Measurements from ENCODE around the gene NKX3-2. TPM values are rescaled to one million over a fixed set of nuclear protein-coding genes. Genes with fewer than 3 reads are reported as not detected.
"Not testable (repeated sequence)": the region's sequence is repeated elsewhere in the genome, so short reads cannot be mapped to it uniquely, and the experiment has no call there.

Gene NKX3-2
- total and polyA plus RNA-seq, 9 donors: 0.10 to 1.4 (median 0.22) TPM; not detected in 1

DNA sequence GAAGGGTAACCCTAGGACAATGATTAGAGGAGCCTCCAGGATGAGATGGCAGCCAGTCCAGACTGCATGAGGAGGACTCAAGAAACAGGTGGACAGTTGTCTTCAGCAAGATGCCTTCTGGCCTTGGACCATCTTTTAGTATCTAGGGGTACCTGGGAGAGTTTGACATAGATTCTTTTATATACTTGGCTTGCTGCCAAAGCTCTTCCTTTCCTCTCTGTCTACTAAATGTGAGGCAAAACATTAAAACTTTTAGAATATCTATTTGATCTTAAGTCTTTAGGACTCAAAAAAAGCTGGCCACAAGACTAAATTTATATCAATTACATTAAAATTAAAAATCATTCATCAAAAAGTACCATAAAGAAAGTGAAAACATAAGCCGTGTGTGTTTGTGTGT is 18.6 kb upstream of the NKX3-2 start:
- DNase-seq: no peak
- Histone ChIP-seq H3K4me3 (no peak overlapping the region), H3K4me1 (ENCODE audit: insufficient read depth) (no peaks in the 10 kb centered on the region), H3K27me3 (no peaks in the 10 kb centered on the region), H3K9me3 (no peaks in the 10 kb centered on the region), H3K36me3 (no peaks in the 10 kb centered on the region), H3K27ac (no peak overlapping the region)
- TF ChIP-seq POLR2A (IDR thresholded peaks at IDR 0.05): no peak
- TF ChIP-seq EP300 (IDR thresholded peaks at IDR 0.05): no peak
- TF ChIP-seq, protein P1, sequence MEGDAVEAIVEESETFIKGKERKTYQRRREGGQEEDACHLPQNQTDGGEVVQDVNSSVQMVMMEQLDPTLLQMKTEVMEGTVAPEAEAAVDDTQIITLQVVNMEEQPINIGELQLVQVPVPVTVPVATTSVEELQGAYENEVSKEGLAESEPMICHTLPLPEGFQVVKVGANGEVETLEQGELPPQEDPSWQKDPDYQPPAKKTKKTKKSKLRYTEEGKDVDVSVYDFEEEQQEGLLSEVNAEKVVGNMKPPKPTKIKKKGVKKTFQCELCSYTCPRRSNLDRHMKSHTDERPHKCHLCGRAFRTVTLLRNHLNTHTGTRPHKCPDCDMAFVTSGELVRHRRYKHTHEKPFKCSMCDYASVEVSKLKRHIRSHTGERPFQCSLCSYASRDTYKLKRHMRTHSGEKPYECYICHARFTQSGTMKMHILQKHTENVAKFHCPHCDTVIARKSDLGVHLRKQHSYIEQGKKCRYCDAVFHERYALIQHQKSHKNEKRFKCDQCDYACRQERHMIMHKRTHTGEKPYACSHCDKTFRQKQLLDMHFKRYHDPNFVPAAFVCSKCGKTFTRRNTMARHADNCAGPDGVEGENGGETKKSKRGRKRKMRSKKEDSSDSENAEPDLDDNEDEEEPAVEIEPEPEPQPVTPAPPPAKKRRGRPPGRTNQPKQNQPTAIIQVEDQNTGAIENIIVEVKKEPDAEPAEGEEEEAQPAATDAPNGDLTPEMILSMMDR (IDR thresholded peaks at IDR 0.05): no peak
- WGBS, 3 donors: 84 to 91% (median 87%) methylated on average over 1 of the region's 1 CpG
- intact Hi-C loops (cut with DNase I): no loop called here

DNA sequence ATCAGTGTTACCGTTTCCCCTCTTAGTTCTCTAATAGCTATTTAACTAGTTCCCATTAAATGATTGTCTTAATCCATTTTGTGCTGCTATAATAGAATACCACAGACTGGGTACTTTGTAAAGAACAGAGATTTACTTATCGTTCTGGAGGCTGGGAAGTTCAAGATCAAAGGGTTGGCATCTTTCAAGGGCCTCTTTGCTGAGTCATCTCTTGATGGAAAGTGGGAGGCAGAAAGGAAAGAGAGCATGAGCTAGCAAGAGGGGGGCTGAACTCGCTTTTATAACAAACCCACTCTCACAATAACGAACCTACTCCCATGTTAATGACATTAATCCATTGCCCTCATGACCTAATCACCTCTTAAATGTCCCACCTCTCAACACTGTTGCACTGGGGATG is 17.4 kb upstream of the NKX3-2 start:
- Histone ChIP-seq H3K4me3 (no peak overlapping the region), H3K27me3 (no peaks in the 10 kb centered on the region), H3K4me1 (ENCODE audit: insufficient read depth) (no peaks in the 10 kb centered on the region), H3K27ac (no peak overlapping the region), H3K36me3 (no peaks in the 10 kb centered on the region), H3K9me3 (no peaks in the 10 kb centered on the region)
- DNase-seq: no peak
- TF ChIP-seq POLR2A (IDR thresholded peaks at IDR 0.05) (no peak), EP300 (IDR thresholded peaks at IDR 0.05) (no peak)
- TF ChIP-seq, protein P1 (IDR thresholded peaks at IDR 0.05): no peak
- intact Hi-C loops (cut with DNase I): no loop called here
- 44 to 59% (median 48%) methylated on average over 4 of the region's 4 CpGs for WGBS, 3 donors

DNA sequence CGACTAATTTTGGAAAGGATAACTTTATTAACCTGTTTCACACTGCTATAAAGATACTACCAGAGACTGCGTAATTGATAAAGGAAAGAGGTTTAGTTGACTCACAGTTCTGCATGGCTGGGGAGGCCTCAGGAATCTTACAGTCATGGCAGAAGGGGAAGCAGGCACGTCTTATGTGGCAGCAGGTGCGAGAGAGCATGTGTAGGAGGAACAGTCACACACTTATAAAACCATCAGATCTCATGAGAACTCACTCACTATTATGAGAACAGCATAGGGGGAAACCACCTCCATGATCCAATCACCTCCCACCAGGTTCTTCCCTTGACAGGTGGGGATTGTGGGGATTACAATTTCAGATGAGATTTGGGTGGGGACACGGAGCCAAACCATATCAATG is 15.8 kb upstream of the NKX3-2 start:
- H3K4me1 ChIP-seq (ENCODE audit: insufficient read depth); H3K9me3 ChIP-seq; H3K36me3 ChIP-seq; H3K4me3 ChIP-seq; intact Hi-C loops (cut with DNase I); H3K27me3 ChIP-seq; H3K27ac ChIP-seq; DNase-seq: not testable (repeated sequence)
- WGBS, 3 donors: 59 to 65% (median 61%) methylated on average over 5 of the region's 5 CpGs

DNA sequence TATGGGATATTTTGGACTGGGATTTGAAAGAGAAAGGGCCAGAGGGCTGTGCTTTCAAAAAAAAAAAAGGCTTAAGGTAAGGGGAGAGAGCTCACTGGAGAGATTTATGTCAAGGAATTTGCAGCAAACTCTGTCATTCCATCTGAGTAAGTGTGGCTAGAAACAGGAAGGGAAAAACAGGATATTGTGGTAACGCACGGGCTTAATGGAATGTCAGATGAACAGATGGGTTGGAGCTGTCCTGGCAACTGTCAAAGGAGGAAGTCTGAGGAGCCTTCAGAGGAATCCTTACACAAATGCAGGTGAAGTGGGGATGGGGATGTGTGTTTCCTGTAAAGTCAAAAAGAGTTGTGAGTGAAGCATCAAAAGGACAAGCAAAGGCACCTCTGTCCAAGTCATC is 15.1 kb upstream of the NKX3-2 start:
- TF ChIP-seq POLR2A (IDR thresholded peaks at IDR 0.05): no peak
- DNase-seq: no peak
- intact Hi-C loops (cut with DNase I): no loop called here

DNA sequence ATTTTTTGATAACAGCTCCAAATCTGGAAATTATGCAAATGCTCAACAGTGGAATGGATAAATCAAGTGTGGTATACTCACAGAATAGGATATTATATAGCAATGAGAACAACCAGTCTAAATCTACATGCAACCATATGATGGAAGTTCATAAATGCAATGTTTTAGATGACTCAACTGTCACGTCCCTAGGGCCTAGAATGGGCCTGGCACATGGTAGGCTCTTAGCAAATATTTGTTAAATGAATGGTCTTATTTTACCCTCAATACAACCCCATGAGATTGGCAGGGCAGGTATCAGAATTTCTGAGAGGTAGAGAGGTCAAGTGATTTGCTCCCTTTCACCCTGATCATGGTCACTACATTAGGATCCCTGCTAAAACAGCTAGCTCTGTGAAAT is 14.6 kb upstream of the NKX3-2 start:
- 75 to 85% (median 81%) methylated on average over 1 of the region's 1 CpG for WGBS, 3 donors

More for the DNA sequence above, 15.1 kb upstream of the NKX3-2 start:
- H3K27ac ChIP-seq: no peak overlapping the region
- H3K4me3 ChIP-seq: no peak overlapping the region
- WGBS, 3 donors: 7 to 16% (median 7%) methylated on average over 2 of the region's 2 CpGs
- H3K9me3 ChIP-seq: no peaks in the 10 kb centered on the region
- no peaks in the 10 kb centered on the region for H3K27me3 ChIP-seq
- no peaks in the 10 kb centered on the region for H3K4me1 ChIP-seq (ENCODE audit: insufficient read depth)
- no peaks in the 10 kb centered on the region for H3K36me3 ChIP-seq

More for the DNA sequence above, 14.6 kb upstream of the NKX3-2 start:
- no peak for TF ChIP-seq EP300 (IDR thresholded peaks at IDR 0.05)
- TF ChIP-seq, protein P1 (IDR thresholded peaks at IDR 0.05): no peak
- TF ChIP-seq POLR2A (IDR thresholded peaks at IDR 0.05): no peak
- no peak overlapping the region for H3K4me3 ChIP-seq
- H3K4me1 ChIP-seq (ENCODE audit: insufficient read depth): no peaks in the 10 kb centered on the region
- intact Hi-C loops (cut with DNase I): no loop called here
- no peak for DNase-seq
- H3K27me3 ChIP-seq: no peaks in the 10 kb centered on the region
- no peaks in the 10 kb centered on the region for H3K9me3 ChIP-seq
- no peak overlapping the region for H3K27ac ChIP-seq
- no peaks in the 10 kb centered on the region for H3K36me3 ChIP-seq
